ENCODE results near the gene TMEM175.

TMEM175 gene

GRCh38 chr4:1004071-1004418 lies 71.8 kb downstream of the TMEM175 start:
- no peak for DNase-seq (ENCODE audit: low read depth)

- DNase-seq (ENCODE audit: low read depth): no peak
Measured at GRCh38 chr4:1004557-1005485, 72.6 kb downstream of the TMEM175 start.

GRCh38 chr4:1006856-1007255 lies 74.6 kb downstream of the TMEM175 start:
- no peak for DNase-seq (ENCODE audit: low read depth)
